Measurements from ENCODE around the gene ZNF217. TPM values are rescaled to one million over a fixed set of nuclear protein-coding genes. Genes with fewer than 3 reads are reported as not detected.

The ZNF217 gene
- total RNA-seq, 2 donors from 2014 or later = 17.4 to 27.7 TPM

DNA sequence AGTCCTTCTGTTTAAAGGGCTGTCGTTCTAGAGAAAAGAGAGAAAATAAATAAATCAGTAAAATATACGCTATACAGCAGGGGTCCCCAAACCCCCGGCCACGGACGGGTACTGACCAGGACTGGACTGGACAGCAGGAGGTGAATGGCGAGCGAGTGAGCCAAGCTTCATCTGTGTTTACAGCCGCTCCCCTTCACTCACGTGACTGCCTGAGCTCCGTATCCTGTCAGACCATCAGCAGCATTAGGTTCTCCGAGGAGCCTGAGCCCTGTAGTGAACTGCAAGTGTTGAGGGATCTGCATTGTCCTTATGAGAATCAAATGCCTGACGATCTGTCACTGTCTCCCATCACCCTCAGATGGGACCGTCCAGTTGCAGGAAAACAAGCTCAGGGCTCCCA lies 76.5 kb downstream of the ZNF217 start:
- Histone ChIP-seq H3K27me3 (no peaks in the 10 kb centered on the region), H3K4me1 (no peaks in the 10 kb centered on the region), H3K9me3 (no peaks in the 10 kb centered on the region), H3K27ac (no peak overlapping the region), H3K36me3 (replicated peaks in 1 of 2; ENCODE audit: insufficient read depth in 1 of 2, low read depth in 2 of 2) (no peaks in the 10 kb centered on the region), H3K4me3 (no peak overlapping the region)
- ATAC-seq = no peak
- intact Hi-C loops (cut with DNase I) = no loop called here
- TF ChIP-seq, protein P1, sequence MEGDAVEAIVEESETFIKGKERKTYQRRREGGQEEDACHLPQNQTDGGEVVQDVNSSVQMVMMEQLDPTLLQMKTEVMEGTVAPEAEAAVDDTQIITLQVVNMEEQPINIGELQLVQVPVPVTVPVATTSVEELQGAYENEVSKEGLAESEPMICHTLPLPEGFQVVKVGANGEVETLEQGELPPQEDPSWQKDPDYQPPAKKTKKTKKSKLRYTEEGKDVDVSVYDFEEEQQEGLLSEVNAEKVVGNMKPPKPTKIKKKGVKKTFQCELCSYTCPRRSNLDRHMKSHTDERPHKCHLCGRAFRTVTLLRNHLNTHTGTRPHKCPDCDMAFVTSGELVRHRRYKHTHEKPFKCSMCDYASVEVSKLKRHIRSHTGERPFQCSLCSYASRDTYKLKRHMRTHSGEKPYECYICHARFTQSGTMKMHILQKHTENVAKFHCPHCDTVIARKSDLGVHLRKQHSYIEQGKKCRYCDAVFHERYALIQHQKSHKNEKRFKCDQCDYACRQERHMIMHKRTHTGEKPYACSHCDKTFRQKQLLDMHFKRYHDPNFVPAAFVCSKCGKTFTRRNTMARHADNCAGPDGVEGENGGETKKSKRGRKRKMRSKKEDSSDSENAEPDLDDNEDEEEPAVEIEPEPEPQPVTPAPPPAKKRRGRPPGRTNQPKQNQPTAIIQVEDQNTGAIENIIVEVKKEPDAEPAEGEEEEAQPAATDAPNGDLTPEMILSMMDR (IDR thresholded peaks at IDR 0.05) = no peak
- no peak for TF ChIP-seq POLR2A (IDR thresholded peaks at IDR 0.05)
- DNase-seq = no peak
- 62 to 63% methylated on average over 13 of the region's 13 CpGs for WGBS, 2 donors

Small RNA genes within 50 kb of the gene (small RNA-seq; reads per million reads assigned to genes)
- gene RF00019 = not detected

All from body of pancreas (tissue), 4 donors.